Measurements from ENCODE around the gene CAPN9.
"Not testable (repeated sequence)": the region's sequence is repeated elsewhere in the genome, so short reads cannot be mapped to it uniquely, and the experiment has no call there.

Gene CAPN9

GRCh38 chr1:230747127-230747730, at the start of gene CAPN9:
CAPN9 (plus strand) TSS chr1:230747388; CDS start chr1:230747497, 109 bp downstream.
- no peak for DNase-seq

- no peak for DNase-seq
Measured at GRCh38 chr1:230698130-230698529, 49.1 kb upstream of the CAPN9 start.

DNA sequence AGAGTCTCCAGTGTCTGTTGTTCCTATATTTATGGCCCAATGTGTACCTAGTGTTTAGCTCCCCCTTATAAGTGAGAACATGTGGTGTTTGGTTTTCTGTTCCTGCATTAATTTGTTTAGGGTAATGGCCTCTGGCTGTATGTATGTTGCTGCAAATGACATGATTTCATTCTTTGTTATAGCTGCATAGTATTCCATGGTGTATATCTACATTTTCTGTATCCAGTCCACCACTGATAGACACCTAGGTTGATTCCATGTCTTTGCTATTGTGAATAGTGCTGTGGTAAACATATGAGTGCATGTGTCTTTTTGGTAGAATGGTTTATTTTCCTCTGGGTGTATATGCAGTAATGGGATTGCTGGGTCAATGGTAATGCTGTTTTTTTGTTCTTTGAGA, 48.2 kb upstream of the CAPN9 start:
- DNase-seq: not testable (repeated sequence)

DNA sequence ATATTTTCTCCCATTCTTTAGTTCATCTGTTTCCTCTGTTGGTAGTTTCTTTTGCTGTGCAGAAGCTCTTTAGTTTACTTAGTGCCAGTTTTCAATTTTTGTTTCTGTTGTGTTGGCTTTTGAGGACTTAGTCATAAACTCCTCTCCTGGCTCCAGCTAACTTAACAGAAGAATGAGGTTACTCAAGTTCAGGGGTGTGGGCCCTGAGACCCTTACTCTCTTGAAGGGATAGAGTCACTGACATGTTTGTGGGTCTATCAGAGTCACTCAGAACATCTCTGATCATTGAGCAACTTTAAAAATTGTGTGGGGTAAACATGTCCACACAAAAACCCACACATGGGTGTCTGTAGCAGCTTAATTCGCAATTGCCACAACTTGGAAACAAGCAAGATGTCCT, 47.5 kb upstream of the CAPN9 start:
- no peak for DNase-seq

DNA sequence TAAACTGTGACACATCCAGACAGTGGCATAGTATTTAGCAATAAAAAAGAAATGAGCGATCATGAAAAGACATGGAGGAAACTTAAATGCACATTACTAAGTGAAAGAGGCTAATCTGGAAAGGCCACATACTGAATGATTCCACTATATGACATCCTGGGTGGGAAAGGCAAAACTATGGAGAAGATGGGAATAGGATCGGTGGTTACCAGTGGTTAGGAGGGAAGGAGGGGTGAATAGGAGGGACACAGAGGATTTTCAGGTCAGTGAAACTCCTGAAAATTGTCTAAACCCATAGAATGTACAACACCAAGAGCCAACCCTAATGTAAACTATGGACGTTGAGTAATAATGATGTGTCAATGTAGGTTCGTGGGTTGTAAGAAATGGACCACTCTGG, 47.1 kb upstream of the CAPN9 start:
- no peak for DNase-seq

GRCh38 chr1:230701434-230701833, 45.8 kb upstream of the CAPN9 start:
- no peak for DNase-seq

GRCh38 chr1:230701895-230702768, 45.1 kb upstream of the CAPN9 start:
- no peak for DNase-seq

GRCh38 chr1:230702934-230703678, 44.1 kb upstream of the CAPN9 start:
- no peak for DNase-seq

GRCh38 chr1:230703679-230704385, 43.4 kb upstream of the CAPN9 start:
- no peak for DNase-seq

DNA sequence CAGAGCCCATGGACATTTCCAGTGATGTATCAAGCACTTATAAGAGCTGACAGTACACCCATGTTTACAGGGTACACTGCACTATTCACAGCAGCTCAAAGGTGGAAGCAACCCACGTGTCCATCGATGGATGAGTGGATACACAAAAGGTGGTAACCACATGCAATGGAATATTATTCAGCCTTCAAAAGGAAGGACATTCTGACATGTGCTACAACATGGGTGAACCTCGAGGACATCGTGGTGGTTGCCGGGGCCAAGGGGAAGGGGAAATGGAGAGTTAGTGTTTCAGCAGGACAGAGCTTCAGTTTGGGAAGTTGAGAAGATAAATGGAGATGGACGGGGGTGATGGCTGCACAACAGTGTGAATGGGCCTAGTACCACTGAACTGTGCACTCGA, 42.4 kb upstream of the CAPN9 start:
- no peak for DNase-seq

GRCh38 chr1:230705289-230706019, 41.7 kb upstream of the CAPN9 start:
- DNase-seq: no peak

- DNase-seq: no peak
Measured at GRCh38 chr1:230706020-230706699, 41.0 kb upstream of the CAPN9 start.

DNA sequence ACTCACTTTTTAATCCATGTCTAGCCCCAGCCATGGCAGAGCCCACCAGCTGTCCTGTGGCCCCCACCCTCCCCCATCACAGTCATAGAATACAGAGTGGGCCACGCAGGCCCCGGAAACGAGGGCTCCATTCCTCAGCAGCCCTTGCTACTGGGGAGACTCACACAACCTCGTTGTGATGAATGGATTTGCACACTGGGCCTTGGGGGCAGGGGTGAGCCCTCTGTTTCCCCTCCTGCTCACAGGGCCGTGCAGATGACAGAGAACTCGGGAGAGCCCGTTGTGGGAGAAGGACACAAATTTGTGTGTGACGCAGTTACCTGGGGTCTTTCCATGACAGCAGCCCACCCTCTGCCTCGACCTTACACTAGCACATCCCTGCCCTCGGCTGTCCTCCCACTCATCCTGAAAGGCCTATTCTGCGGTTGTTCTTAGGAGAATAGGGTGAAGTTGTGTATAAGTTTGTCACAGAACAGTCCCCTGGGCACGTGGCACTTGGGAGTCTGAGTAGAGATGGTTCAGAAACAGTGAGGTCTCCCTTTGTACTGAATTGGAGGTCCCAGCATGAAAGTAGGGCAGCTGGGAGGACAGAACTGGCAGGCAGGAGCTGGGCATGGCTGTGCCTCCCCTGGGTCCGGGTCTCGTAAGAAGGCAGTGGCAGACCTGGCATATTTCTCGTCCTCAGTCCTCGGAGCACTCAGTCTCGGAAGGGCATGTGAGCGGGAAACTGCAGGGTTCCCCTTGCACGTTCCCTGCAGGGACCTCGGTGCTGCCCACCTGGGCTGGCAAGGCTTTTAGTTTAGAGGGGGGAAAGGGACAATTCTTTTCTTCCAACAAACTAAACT, 40.1 kb upstream of the CAPN9 start:
- DNase-seq: no peak

DNA sequence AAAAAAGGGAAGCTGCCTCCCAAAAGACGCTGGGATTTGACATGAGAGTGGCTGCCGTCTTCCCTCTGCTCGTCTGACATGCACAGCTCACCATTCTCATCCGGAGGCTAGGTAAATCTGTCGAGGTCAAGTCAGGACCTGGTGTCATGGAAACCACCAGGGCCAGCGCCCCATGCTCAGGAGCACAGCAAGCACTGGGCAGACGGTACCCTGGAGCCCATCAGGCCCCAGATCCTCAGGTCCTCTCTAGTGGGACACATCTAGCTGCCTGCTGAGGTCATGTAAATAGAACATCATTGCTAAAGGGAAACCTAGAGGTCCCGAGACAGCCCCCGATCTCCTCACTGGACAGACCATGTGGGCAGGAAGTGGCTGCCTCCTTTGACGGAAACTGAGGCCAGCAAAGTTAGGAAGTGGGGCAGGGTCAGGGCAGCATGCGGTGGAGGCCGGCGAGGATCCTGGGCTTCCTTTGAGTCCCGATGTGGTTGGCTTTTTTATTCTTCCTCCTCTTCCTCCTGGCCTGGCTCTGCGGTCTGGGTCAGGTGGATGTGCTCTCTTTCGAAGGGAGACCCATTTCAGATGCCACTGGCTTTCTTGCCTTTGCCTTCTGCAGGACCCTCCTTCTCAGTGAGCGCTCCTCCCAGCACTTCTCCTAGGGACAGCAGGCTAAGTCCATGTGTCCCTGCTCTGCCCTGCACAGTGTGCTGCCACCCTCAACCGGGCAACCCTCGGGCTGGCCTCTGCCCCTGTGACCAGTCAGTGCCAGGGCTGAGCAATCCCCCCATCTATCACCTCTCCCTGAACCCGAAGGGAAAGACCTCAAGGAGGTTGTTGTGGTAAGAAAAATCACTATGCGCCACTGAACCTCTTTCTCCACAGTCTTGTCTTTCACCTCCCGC, 39.2 kb upstream of the CAPN9 start:
- DNase-seq: no peak

- DNase-seq: no peak
Measured at GRCh38 chr1:230708631-230709580, 38.3 kb upstream of the CAPN9 start.

GRCh38 chr1:230709619-230710542, 37.3 kb upstream of the CAPN9 start:
- no peak for DNase-seq

DNA sequence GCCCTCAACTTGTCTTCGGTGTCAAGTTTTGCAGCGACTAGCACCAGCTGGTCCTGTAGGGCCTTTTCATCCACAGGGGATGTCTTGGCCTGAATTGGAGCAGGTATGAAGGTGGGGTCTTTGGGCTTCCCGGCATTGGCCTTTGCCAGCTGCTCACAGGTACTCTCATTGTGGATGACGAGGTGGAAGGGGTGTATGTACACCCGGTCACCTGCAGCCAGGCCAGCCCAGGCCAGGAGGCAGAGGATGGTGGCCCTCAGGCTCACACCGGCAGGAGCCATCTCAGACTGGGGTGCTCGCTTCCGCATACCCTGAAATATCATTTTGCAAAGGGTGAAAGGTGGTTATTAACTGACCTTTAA, 36.7 kb upstream of the CAPN9 start:
- no peak for DNase-seq
